ENCODE data around the gene SLC4A9. TPM values are rescaled to one million over a fixed set of nuclear protein-coding genes. Genes with fewer than 3 reads are reported as not detected.

The SLC4A9 gene
- total and polyA plus RNA-seq, 2 donors (not counting 3 experiments of a cell fraction or from before 2014, with no cell fraction given) = not detected

DNA sequence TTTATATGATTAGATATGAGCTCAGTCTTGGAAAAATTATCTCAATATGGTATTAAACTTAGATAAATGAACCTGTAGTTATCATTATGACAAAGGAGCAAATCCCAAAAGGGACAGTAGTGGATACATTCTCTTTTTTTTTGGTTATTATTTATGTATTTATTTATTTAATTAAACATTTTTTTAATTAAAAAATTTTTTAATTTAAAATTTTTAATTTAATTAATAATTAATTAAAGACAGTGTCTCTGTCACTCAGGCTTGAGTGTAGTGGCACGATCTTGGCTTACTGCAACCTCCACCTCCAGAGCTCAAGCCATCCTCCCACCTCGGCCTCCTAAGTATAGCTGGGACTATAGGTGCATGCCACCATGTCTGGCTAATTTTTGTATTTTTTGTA is 57.2 kb downstream of the SLC4A9 start:
- no peaks in the 10 kb centered on the region for H3K9me3 ChIP-seq (replicated peaks; ENCODE audit: control insufficient read depth, insufficient read depth, low read length)
- no peak overlapping the region for H2AFZ ChIP-seq (ENCODE audit: low read depth, low read length)
- FAIRE-seq (no peak), DNase-seq (ENCODE audit: low read depth, low spot score) (no peak)
- H3K4me3 ChIP-seq (replicated peaks in 1 of 3; ENCODE audit: insufficient read depth in 1 of 3, low read depth in 1 of 3, low read length in 3 of 3) = no peak overlapping the region
- POLR2A ChIA-PET = no interaction called here
- no TSS peak for BruUV-seq (replicated peaks)
- H3K27ac ChIP-seq (ENCODE audit: insufficient read depth, low read depth, low read length) = no peak overlapping the region
- TF ChIP-seq FOS (IDR thresholded peaks at IDR 0.05; ENCODE audit: borderline replicate concordance, insufficient read depth, low read length) (no peak), MYC (IDR thresholded peaks at IDR 0.05; ENCODE audit: low read depth, low read length) (no peak), GATA2 (IDR thresholded peaks at IDR 0.05; ENCODE audit: insufficient read depth, insufficient read length, low read depth, low read length) (no peak), JUN (IDR thresholded peaks at IDR 0.05; ENCODE audit: borderline replicate concordance, insufficient read depth, insufficient read length, low read depth) (no peak), POLR2A (IDR thresholded peaks at IDR 0.05; ENCODE audit: low read depth, low read length) (no peak), EZH2 (IDR thresholded peaks at IDR 0.05; ENCODE audit: borderline replicate concordance, low read depth, low read length, severe bottlenecking) (no peak), POLR2AphosphoS5 (IDR thresholded peaks at IDR 0.05; ENCODE audit: insufficient read depth, low read depth, low read length) (no peak)
- TF ChIP-seq, protein P1, sequence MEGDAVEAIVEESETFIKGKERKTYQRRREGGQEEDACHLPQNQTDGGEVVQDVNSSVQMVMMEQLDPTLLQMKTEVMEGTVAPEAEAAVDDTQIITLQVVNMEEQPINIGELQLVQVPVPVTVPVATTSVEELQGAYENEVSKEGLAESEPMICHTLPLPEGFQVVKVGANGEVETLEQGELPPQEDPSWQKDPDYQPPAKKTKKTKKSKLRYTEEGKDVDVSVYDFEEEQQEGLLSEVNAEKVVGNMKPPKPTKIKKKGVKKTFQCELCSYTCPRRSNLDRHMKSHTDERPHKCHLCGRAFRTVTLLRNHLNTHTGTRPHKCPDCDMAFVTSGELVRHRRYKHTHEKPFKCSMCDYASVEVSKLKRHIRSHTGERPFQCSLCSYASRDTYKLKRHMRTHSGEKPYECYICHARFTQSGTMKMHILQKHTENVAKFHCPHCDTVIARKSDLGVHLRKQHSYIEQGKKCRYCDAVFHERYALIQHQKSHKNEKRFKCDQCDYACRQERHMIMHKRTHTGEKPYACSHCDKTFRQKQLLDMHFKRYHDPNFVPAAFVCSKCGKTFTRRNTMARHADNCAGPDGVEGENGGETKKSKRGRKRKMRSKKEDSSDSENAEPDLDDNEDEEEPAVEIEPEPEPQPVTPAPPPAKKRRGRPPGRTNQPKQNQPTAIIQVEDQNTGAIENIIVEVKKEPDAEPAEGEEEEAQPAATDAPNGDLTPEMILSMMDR (IDR thresholded peaks at IDR 0.05; ENCODE audit: extremely low read depth in 1 of 2, insufficient read depth in 1 of 2, low read depth in 1 of 2, low read length in 2 of 2) = no peak
- TF ChIP-seq, protein P2, sequence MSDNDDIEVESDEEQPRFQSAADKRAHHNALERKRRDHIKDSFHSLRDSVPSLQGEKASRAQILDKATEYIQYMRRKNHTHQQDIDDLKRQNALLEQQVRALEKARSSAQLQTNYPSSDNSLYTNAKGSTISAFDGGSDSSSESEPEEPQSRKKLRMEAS (IDR thresholded peaks at IDR 0.05; ENCODE audit: insufficient read depth, insufficient read length) = no peak
- no peaks in the 10 kb centered on the region for H4K20me1 ChIP-seq (replicated peaks; ENCODE audit: control insufficient read depth, extremely low read depth, insufficient read depth, low read length)
- peaks cover 2% of the 10 kb centered on the region for H3K9me1 ChIP-seq (replicated peaks; ENCODE audit: control insufficient read depth, extremely low read depth, insufficient read depth, low read length)
- intact Hi-C loops (cut with micrococcal nuclease) (no loop called here), dilution Hi-C loops (cut with MboI; ENCODE audit: extremely low pct_ligation_motif_present, low sequenced_read_pairs) (no loop called here)
- CTCF ChIA-PET = interaction anchor here (1.2 kb wide), 1 partner anchor 24 kb away, joined by 3 read pairs; no protein-coding TSS in a partner anchor
- no peaks in the 10 kb centered on the region for H3K4me1 ChIP-seq (ENCODE audit: control insufficient read depth, extremely low read depth, insufficient read depth, low read length)
- no peak overlapping the region for H3K4me2 ChIP-seq (ENCODE audit: insufficient read depth, low read length)
- H3K36me3 ChIP-seq (ENCODE audit: control insufficient read depth in 2 of 2, extremely low read depth in 1 of 2, insufficient read depth in 2 of 2, low read length in 2 of 2) = no peaks in the 10 kb centered on the region
- H3K79me2 ChIP-seq (ENCODE audit: control insufficient read depth, insufficient read depth, low read length) = peaks cover 82% of the 10 kb centered on the region
- H3K9ac ChIP-seq (replicated peaks; ENCODE audit: extremely low read depth, insufficient read depth, low read length) = no peak overlapping the region
- H3K27me3 ChIP-seq (ENCODE audit: control insufficient read depth in 2 of 2, insufficient read depth in 2 of 2, low read length in 2 of 2) = no peaks in the 10 kb centered on the region
